Chondrocyte (in vitro differentiated cells): ENCODE data around the gene STXBP3. TPM values are rescaled to one million over a fixed set of nuclear protein-coding genes. Genes with fewer than 3 reads are reported as not detected.

ENCODE experiments used
- DNase-seq: peaks from one replicate; pipeline ENCODE4 v3.0.0; 2021; ENCODE audit warnings: mixed read lengths, low spot score
- H3K27ac Mint-ChIP-seq: one replicate; pipeline ENCODE4 v1.8.0; 2021; ENCODE audit warnings: mild to moderate bottlenecking, moderate library complexity, mixed read lengths; ENCODE audit not compliant: unreplicated experiment
- H3K27me3 Mint-ChIP-seq: 2 replicates; pipeline ENCODE4 v1.8.0; 2021; ENCODE audit warnings: low read depth, mixed read lengths
- H3K36me3 Mint-ChIP-seq: 2 replicates; pipeline ENCODE4 v1.8.0; 2021; ENCODE audit warnings: low read depth, mixed read lengths
- H3K4me1 Mint-ChIP-seq: 2 replicates; pipeline ENCODE4 v1.8.0; 2021; ENCODE audit warnings: low read depth, mild to moderate bottlenecking, mixed read lengths
- H3K4me3 Mint-ChIP-seq: one replicate; pipeline ENCODE4 v1.8.0; 2021; ENCODE audit warnings: mild to moderate bottlenecking, moderate library complexity, mixed read lengths; ENCODE audit not compliant: unreplicated experiment
- H3K9me3 Mint-ChIP-seq: 2 replicates; pipeline ENCODE4 v1.8.0; 2021; ENCODE audit warnings: low read depth, mixed read lengths
- total RNA-seq: library from RNA; stranded (reverse); gene quantifications from 3 replicates; pipeline ENCODE4 v1.2.1, GENCODE V29; 2021
- TF ChIP-seq, protein P1 (sequence below): fragments of 200-600 bp; sonication (generic); IDR thresholded peaks from 2 replicates; pipeline ENCODE4 v1.5.0; 2021; ENCODE audit warnings: antibody characterized with exemption, mild to moderate bottlenecking, moderate library complexity

Gene STXBP3
- total RNA-seq, 1 donor from 2014 or later = 41.6 TPM

DNA sequence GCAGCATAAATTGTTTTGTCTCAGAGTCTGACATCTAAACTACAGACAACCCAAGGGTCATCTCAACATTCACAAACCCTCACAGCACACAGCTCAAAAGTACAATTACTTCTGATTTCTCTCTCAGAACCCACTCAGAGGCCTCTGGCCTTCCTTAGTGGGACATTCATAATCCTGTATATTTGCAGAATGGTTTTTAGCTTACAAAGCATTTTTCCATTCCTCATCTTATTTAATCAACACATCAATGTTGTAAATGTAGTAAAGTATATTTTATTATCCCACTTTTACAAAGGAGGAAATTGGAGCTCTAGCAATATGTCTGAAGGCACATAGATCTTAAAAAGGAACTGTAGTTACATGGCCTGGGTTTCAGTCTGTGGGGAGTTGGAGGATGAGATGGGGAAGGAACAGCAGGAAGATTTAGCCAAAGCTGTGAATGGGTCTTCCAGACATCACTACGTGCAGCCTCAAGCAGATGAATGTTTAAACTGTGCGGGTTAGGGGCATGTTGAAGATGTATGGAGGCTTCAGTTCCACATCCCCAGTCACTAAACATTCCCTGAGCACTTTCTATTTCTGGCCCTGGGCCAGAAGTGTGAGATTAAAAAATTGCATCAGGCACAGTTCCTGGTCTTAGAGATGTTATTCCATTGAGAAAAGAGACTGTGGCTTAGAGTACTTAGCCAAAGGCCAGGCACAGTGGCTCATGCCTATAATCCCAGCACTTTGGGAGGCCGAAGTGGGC is 97.1 kb downstream of the STXBP3 start:
- H3K4me3 Mint-ChIP-seq = no peak overlapping the region
- TF ChIP-seq, protein P1, sequence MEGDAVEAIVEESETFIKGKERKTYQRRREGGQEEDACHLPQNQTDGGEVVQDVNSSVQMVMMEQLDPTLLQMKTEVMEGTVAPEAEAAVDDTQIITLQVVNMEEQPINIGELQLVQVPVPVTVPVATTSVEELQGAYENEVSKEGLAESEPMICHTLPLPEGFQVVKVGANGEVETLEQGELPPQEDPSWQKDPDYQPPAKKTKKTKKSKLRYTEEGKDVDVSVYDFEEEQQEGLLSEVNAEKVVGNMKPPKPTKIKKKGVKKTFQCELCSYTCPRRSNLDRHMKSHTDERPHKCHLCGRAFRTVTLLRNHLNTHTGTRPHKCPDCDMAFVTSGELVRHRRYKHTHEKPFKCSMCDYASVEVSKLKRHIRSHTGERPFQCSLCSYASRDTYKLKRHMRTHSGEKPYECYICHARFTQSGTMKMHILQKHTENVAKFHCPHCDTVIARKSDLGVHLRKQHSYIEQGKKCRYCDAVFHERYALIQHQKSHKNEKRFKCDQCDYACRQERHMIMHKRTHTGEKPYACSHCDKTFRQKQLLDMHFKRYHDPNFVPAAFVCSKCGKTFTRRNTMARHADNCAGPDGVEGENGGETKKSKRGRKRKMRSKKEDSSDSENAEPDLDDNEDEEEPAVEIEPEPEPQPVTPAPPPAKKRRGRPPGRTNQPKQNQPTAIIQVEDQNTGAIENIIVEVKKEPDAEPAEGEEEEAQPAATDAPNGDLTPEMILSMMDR = no peak
- peaks cover 6% of the 10 kb centered on the region for H3K4me1 Mint-ChIP-seq
- H3K9me3 Mint-ChIP-seq = no peaks in the 10 kb centered on the region
- no peak for DNase-seq
- H3K36me3 Mint-ChIP-seq = no peaks in the 10 kb centered on the region
- H3K27me3 Mint-ChIP-seq = peaks cover 2% of the 10 kb centered on the region
- no peak overlapping the region for H3K27ac Mint-ChIP-seq

DNA sequence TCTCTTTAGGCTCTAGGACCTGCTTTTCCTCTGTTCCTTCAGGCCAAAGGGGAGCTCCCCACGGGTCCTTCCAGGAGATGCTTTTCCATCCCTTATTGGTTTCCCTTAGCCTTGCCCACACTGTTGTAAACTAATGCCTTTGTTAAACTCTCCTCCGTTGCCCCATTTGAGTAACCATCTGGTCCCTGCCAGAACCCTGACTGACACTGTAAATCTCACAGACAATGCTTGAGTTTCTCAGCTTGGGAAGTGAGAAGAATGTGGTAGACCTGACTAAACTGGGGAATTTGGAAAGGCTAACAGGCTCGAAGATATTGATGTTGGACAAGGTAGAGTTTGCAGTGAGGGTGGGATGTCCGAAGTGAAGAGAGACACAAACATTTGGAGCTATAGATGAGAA is 99.0 kb downstream of the STXBP3 start:
- Mint-ChIP-seq H3K36me3 (no peaks in the 10 kb centered on the region), H3K9me3 (no peaks in the 10 kb centered on the region), H3K4me1 (peaks cover 6% of the 10 kb centered on the region), H3K27ac (no peak overlapping the region), H3K4me3 (no peak overlapping the region), H3K27me3 (peaks cover 2% of the 10 kb centered on the region)
- TF ChIP-seq, protein P1 = no peak
- no peak for DNase-seq

DNA sequence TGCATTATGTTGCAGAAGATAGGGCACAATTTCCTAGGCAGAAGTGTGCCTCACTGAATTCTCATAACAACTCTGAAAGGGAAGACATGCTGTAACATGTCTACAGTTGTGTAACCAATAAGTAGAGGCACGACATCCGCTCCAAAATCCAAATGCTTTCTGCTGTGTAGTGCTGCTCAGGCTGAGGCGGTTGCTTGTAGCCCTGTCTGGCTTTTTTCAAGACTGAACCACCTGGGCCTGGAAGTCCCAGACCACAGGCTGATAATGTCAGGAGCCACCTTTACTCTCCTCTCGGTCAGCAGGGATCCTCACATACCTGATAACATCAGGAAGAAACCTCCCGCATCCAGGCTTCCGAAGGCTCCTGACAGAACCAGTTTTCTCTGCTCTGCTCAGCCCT is 99.5 kb downstream of the STXBP3 start:
- peaks cover 2% of the 10 kb centered on the region for H3K27me3 Mint-ChIP-seq
- peaks cover 6% of the 10 kb centered on the region for H3K4me1 Mint-ChIP-seq
- no peak overlapping the region for H3K27ac Mint-ChIP-seq
- no peaks in the 10 kb centered on the region for H3K36me3 Mint-ChIP-seq
- TF ChIP-seq, protein P1 = no peak
- H3K9me3 Mint-ChIP-seq = no peaks in the 10 kb centered on the region
- no peak overlapping the region for H3K4me3 Mint-ChIP-seq
- DNase-seq = no peak

DNA sequence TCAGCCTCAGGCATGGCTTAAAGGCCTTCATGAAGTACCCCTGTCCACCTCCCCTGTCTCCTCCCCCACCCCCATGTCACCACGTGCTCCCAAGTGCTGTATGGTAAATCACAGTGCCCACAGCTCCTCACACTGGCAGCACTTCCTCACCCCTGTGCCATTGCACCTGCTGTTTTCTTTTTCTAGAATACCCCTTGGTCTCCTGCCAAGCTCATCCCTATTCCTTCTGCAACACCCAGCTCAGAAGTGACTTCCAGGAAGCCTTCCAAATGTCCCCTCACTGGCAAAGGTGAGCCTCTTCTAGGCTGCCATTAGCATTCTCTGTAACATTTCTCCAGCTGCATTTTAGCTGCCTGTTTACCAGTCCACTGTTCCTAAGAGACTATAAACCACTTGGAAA is 101.0 kb downstream of the STXBP3 start:
- Mint-ChIP-seq H3K36me3 (no peaks in the 10 kb centered on the region), H3K4me3 (no peak overlapping the region)

DNA sequence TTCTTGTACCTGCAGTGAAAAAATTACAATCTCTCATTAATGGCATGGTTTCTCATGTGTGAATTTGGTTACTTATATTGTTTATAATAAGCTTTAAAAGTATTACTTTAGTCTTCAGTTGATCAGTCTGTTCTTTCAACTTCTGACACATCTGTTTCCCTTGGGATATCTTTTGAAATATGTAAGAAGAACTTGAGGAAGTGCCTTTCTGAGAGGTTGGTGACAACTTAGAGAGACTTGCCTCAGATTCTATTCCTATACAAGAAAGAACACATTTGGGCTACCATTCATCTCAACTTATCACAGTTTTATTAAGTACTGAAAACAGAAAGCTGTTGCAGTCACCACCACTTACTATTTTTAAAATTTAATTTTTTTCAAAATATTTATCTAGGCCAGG is 102.3 kb downstream of the STXBP3 start:
- TF ChIP-seq, protein P1 = no peak
- no peaks in the 10 kb centered on the region for H3K36me3 Mint-ChIP-seq
- DNase-seq = no peak
- H3K27ac Mint-ChIP-seq = no peak overlapping the region
- peaks cover 8% of the 10 kb centered on the region for H3K4me1 Mint-ChIP-seq
- H3K9me3 Mint-ChIP-seq = no peaks in the 10 kb centered on the region
- H3K27me3 Mint-ChIP-seq = peaks cover 2% of the 10 kb centered on the region
- H3K4me3 Mint-ChIP-seq = no peak overlapping the region

More for the DNA sequence above, 101.0 kb downstream of the STXBP3 start:
- DNase-seq = no peak
- Mint-ChIP-seq H3K27ac (no peak overlapping the region), H3K4me1 (peaks cover 4% of the 10 kb centered on the region), H3K9me3 (no peaks in the 10 kb centered on the region), H3K27me3 (peaks cover 2% of the 10 kb centered on the region)
- TF ChIP-seq, protein P1 = no peak
